PC-9 (cell line): Measurements from ENCODE around the gene OGDHL. TPM values are rescaled to one million over a fixed set of nuclear protein-coding genes. Genes with fewer than 3 reads are reported as not detected.

Experiments
- BruUV-seq: library from RNA; stranded (reverse); fragments of 400-500 nt; replicated peaks from 2 replicates; lab custom pipeline; 2021; lab: Mats Ljungman, UMichigan
- CTCF ChIA-PET: fragments of 300-600 bp; sonication (Branson Sonifier 250); formaldehyde crosslinking; loops from one replicate; lab custom pipeline; 2022; ENCODE audit warnings: antibody characterized with exemption; lab: Charles Lee
- POLR2A ChIA-PET: fragments of 300-600 bp; sonication (Branson Sonifier 250); formaldehyde crosslinking; loops from one replicate; lab custom pipeline; 2022; ENCODE audit warnings: antibody characterized with exemption; ENCODE audit not compliant: unreplicated experiment; lab: Charles Lee
- DNase-seq, 2 experiments: peaks; one replicate each; pipeline versions ENCODE4 v3.0.0 to v3.0.0-alpha.2; 2015 to 2022; ENCODE audit warnings: mixed read lengths in 1 of 2
- H2AFZ ChIP-seq: fragments of 200-600 bp; sonication (generic); 2 replicates; pipeline ENCODE4 v1.8.1; 2017; ENCODE audit warnings: antibody characterized with exemption
- H3F3A ChIP-seq: fragments of 200-600 bp; sonication (generic); 2 replicates; pipeline ENCODE4 v1.8.1; 2017; ENCODE audit warnings: antibody characterized with exemption, mild to moderate bottlenecking, low read depth; ENCODE audit not compliant: insufficient read depth
- H3K27ac ChIP-seq: fragments of 200-600 bp; sonication (generic); 2 replicates; pipeline ENCODE4 v1.6.1; 2016; ENCODE audit warnings: mixed run types
- H3K27me3 ChIP-seq: fragments of 200-600 bp; sonication (generic); 2 replicates; pipeline ENCODE4 v1.6.1; 2016; ENCODE audit warnings: low read depth, mixed run types; ENCODE audit not compliant: insufficient read depth
- H3K36me3 ChIP-seq: fragments of 200-600 bp; sonication (generic); 2 replicates; pipeline ENCODE4 v1.6.1; 2016; ENCODE audit warnings: low read depth, mixed run types
- H3K4me1 ChIP-seq: fragments of 200-600 bp; sonication (generic); replicated peaks from 2 replicates; pipeline ENCODE4 v1.6.1; 2016; ENCODE audit warnings: mixed run types; ENCODE audit not compliant: insufficient read depth
- H3K4me2 ChIP-seq: fragments of 200-600 bp; sonication (generic); 2 replicates; pipeline ENCODE4 v1.6.1; 2017; ENCODE audit warnings: mixed run types
- H3K4me3 ChIP-seq: fragments of 200-600 bp; sonication (generic); 2 replicates; pipeline ENCODE4 v1.6.1; 2016; ENCODE audit warnings: mixed run types
- H3K79me2 ChIP-seq: fragments of 200-600 bp; sonication (generic); 2 replicates; pipeline ENCODE4 v1.6.1; 2017; ENCODE audit warnings: low read depth, mixed run types
- H3K9me2 ChIP-seq: fragments of 200-600 bp; sonication (generic); 2 replicates; pipeline ENCODE4 v1.8.1; 2017; ENCODE audit warnings: mild to moderate bottlenecking; ENCODE audit not compliant: insufficient read depth
- H3K9me3 ChIP-seq: fragments of 200-600 bp; sonication (generic); 2 replicates; pipeline ENCODE4 v1.8.1; 2016; ENCODE audit warnings: low read depth; ENCODE audit not compliant: insufficient read depth
- H4K20me1 ChIP-seq: fragments of 200-600 bp; sonication (generic); 2 replicates; pipeline ENCODE4 v1.8.1; 2017; ENCODE audit not compliant: insufficient read depth
- CTCF ChIP-seq: fragments of 200-600 bp; sonication (generic); conservative IDR thresholded peaks from 2 replicates; pipeline ENCODE4 v1.6.1; 2017; ENCODE audit warnings: mixed run types, antibody characterized with exemption, mild to moderate bottlenecking, moderate library complexity
- EZH2 ChIP-seq: fragments of 200-600 bp; sonication (generic); IDR thresholded peaks from 2 replicates; pipeline ENCODE4 v1.8.0; 2017; ENCODE audit warnings: antibody characterized with exemption, low read depth
- intact Hi-C: fragments of 100-400 bp; cut with micrococcal nuclease; formaldehyde crosslinking; loops from one replicate; pipeline ENCODE4 v1.10.0; 2022; ENCODE audit not compliant: unreplicated experiment
- total RNA-seq: library from RNA; stranded (reverse); gene quantifications from 2 replicates; pipeline ENCODE4 v1.2.3, GENCODE V29; 2021

OGDHL gene
- total RNA-seq, 1 experiment from 2014 or later: not detected

GRCh38 chr10:49768731-49769130, 6.6 kb upstream of the OGDHL start:
- no peaks in the 10 kb centered on the region for H3F3A ChIP-seq
- H3K4me3 ChIP-seq: no peak overlapping the region
- no peaks in the 10 kb centered on the region for H3K79me2 ChIP-seq
- no peaks in the 10 kb centered on the region for H4K20me1 ChIP-seq
- H3K27ac ChIP-seq: no peak overlapping the region
- ChIA-PET POLR2A (no interaction called here), CTCF (no interaction called here)
- H3K9me3 ChIP-seq: no peaks in the 10 kb centered on the region
- H3K4me1 ChIP-seq: no peaks in the 10 kb centered on the region
- H2AFZ ChIP-seq: no peak overlapping the region
- no peaks in the 10 kb centered on the region for H3K36me3 ChIP-seq
- DNase-seq: no peak
- intact Hi-C loops: loop anchor here (10.0 kb wide), 1 partner anchor 164 kb away; no protein-coding TSS in a partner anchor
- peaks cover 23% of the 10 kb centered on the region for H3K27me3 ChIP-seq
- no peak overlapping the region for H3K4me2 ChIP-seq
- H3K9me2 ChIP-seq: no peaks in the 10 kb centered on the region
- TF ChIP-seq EZH2 (no peak), CTCF (no peak)
- no TSS peak for BruUV-seq

GRCh38 chr10:49768329-49768728, 6.2 kb upstream of the OGDHL start:
- Histone ChIP-seq H3K27me3 (peaks cover 27% of the 10 kb centered on the region), H3K79me2 (no peaks in the 10 kb centered on the region), H3K4me2 (no peak overlapping the region), H4K20me1 (no peaks in the 10 kb centered on the region), H3K27ac (no peak overlapping the region), H3K36me3 (no peaks in the 10 kb centered on the region), H3K9me2 (no peaks in the 10 kb centered on the region), H3K9me3 (no peaks in the 10 kb centered on the region), H2AFZ (no peak overlapping the region), H3K4me1 (no peaks in the 10 kb centered on the region), H3K4me3 (no peak overlapping the region), H3F3A (no peaks in the 10 kb centered on the region)
- no TSS peak for BruUV-seq
- no peak for DNase-seq
- intact Hi-C loops: loop anchor here (10.0 kb wide), 1 partner anchor 164 kb away; no protein-coding TSS in a partner anchor
- CTCF ChIA-PET: no interaction called here
- no peak for TF ChIP-seq CTCF
- no peak for TF ChIP-seq EZH2
- POLR2A ChIA-PET: no interaction called here

- Histone ChIP-seq H3K27me3 (peaks cover 33% of the 10 kb centered on the region), H3K9me3 (no peaks in the 10 kb centered on the region), H3K4me3 (no peak overlapping the region), H3K79me2 (no peaks in the 10 kb centered on the region), H3K9me2 (no peaks in the 10 kb centered on the region), H4K20me1 (no peaks in the 10 kb centered on the region), H3K4me1 (no peaks in the 10 kb centered on the region), H3K4me2 (no peak overlapping the region), H3K27ac (no peak overlapping the region), H3K36me3 (no peaks in the 10 kb centered on the region), H3F3A (no peaks in the 10 kb centered on the region), H2AFZ (no peak overlapping the region)
- TF ChIP-seq EZH2 (no peak), CTCF (no peak)
- intact Hi-C loops: loop anchor here (10.0 kb wide), 1 partner anchor 163 kb away; no protein-coding TSS in a partner anchor
- CTCF ChIA-PET: no interaction called here
- POLR2A ChIA-PET: no interaction called here
- no peak for DNase-seq
- no TSS peak for BruUV-seq
Observed at GRCh38 chr10:49767752-49768151, 5.6 kb upstream of the OGDHL start.
